KG1 (cell line): Measurements from ENCODE around the gene CHML.

ENCODE experiments used
- DNase-seq: peaks from one replicate; lab custom pipeline; 2025; lab: John Stamatoyannopoulos, UW

Gene CHML

DNA sequence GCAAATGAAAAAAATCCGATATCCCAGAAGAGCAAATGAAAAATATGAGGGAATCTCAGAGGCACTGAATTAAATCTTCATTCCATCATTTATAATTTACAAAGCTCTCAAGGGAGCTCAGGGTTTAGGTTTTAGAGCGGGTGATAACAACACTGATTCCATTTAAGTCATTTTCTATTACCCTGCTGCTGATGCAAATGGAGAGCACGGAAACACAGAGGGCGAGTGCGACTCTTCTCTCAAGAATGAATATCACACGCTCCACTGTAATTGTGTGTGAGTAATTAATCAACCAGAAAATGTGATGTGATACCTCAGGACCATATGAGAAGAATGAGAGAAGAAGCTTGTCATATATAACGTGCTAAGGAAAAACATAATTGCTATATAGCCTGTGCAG, 22.7 kb downstream of the CHML start:
- no peak for DNase-seq

DNA sequence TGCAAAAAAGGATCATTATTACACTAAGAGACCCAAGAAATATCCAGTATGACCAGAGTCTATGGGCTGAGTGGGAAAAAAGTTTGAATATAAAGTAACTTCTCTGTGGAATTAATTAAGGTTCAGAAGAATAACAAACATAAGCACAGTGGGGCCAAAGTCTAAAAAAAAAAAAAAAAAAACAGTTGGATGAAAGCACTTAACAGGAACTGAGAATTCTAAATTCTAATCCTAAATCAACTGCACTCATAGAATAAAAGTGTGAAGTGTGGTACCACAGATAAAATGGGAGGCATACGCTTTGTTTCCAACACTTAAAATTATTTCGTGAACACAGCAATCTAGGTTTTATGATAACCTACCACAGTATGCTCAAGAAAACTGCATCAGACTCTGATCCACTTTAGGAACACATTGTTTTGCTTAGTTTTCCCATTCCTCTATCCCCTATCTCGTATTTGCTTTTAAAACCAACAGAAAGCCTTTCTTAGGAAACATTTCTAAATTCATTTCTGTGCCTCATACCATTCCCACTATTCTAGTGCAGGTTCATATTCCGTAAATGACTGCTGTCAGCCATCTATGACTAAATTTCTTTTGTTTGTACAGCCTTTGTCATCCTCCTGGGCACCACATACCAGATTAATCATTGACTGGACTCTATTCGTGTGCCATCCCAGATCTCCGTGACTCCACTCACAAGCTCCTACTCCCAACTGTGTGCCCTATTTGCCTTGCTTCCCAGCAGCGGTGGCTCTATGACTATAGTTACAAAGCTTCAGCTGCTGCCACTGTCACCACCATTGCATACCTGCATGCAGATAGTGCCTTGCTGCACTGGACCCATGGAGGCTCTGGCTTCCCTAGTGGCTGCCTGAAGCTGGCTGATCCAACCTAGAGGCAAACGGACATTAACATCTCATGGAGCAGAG, 24.9 kb downstream of the CHML start:
- DNase-seq, result no peak

DNA sequence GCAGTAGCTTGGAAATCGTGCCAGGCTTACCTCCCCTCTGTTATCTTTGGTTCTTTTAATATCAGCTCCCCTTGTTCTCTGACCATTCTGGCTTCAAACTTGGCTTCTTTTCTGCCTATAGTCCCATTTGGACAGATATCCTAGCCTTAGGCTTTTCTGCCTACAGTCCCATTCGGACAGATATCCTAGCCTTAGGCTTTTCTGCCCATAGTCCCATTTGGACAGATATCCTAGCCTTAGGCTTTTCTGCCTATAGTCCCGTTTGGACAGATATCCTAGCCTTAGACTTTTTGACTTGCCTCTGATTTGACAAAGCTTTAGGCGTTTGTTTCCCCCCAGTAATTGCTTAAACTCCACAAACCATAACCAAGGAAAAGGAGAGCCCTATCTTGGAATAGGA, 25.6 kb downstream of the CHML start:
- DNase-seq, result no peak

DNA sequence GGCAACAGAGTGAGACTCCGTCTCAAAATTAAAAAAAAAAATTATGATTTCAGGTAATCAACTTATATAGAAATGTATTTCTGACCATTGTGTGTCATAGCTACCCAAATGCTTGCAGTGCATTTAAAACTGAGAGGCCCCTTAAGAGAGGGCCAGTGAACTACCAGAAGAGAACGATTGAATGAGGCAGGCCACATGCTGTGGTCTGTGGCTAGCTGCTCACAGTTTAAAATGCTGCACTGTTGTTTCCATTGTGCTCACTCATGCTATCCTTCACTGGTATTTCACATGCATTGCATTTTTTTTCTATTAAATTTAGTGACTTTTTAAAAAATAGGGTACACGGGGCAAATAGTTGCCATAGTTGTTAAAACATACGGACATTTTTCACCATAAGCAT, 26.0 kb downstream of the CHML start:
- DNase-seq, result no peak

DNA sequence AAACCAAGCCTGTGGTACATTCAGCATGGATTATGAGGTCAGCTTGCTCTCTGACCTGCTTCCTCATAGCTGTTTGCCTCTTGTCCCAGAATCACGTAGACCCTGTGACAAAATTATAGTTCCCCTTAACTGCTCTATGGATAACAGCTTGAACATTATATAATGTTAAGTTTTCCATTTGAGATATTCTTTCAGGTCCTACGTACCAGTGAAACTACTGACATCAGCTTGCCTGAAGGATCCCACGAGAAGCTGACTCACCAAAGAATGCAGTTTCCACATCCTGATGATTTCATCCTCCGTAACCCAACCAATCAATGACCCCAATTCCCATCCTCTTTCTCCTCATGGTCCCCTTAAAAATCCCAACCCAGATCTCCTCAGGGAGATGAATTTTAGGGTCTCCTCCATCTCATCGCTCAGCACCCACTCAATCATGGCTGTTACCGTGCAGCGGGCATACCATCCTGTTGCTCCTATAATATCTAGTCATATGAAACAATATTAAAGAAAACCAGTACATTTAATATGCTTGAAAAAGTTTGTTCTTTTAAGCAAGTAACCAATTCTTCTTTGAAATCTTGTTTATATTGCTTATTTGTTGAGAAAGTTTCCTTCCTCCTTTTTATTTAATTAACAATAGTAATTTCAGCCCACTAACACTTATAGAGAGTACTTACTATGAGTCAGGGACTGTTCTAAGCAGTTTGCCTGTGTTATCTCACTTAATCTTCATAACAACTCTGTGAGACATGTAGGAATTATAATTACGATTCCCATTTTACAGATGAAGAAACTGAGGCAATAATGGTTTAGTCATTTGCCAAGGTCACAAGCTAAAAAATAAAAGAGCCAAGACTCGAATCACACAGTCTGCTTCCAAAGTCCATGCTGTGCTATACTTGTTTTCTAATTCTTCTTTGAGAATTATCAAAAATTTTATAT, 27.4 kb downstream of the CHML start:
- no peak for DNase-seq

DNA sequence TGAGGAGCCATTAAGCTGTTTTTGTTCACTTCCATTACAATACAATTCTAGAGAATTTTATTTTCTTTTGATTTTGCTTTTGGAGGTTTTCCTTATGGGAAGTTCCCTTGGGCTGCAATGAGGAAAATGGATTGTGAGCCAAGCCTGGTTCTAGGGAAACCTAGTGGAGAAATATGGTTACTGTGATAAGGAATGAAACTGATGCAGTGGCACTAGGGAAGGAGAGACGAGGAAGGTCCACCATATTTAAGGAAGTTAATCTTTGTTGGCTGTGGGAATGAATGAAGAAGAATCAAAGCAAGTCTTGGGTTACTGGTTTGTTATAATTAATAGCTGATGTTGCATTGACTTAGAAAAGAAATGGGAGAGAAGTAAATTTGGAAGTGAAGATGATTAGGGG, 28.4 kb downstream of the CHML start:
- no peak for DNase-seq

DNA sequence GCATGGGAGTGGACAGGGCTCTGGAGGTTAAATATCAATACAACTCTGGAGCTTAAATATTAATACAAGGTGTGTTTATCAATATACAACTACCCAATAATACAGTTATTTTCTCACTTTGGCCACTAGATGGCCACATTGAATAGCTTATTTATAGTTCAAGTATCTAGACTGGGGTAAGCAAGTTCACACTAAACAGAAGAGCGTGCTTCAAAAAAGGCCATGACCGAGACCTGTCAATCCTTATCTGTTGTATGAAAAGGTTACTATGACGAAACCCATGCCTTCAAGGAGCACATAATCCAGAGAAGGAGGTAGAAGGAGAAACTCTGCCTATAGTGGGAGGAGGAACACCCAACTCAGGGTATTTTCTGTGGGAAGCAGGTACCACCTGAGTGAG, 29.1 kb downstream of the CHML start:
- DNase-seq, result no peak

DNA sequence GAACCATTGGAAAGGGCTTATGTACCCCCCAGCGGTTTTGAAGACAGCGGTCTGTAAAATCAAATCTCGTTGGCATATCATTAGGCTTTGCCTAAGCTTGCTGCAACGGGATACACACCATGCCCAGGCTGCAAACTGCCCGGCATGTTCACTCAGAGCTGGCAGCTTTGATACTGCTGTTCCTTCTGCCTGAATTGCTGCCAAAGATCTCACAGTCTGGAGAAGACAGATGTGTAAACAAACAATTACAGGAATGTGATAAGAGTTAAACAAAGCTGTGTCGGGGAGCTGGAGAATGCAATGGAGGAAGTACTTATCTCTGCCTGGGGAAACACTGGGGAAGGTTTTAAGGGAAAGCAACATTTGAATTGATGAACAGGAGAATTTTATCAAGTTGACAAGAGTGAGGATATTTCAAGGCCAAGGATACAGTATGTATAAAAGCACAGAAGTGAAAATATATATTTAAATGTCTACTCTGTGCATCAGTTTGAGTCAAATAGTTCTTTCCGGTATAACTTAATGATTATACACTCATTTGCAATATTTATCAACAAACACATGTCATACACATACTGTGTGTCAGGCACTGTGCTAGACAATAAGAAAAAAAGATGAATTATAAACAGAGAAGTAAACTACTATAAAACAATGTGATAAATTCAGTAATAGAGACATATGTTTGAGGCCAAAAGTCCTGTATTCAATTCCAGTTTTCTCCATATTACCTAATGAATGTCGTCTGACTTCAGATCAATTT, 29.9 kb downstream of the CHML start:
- no peak for DNase-seq

DNA sequence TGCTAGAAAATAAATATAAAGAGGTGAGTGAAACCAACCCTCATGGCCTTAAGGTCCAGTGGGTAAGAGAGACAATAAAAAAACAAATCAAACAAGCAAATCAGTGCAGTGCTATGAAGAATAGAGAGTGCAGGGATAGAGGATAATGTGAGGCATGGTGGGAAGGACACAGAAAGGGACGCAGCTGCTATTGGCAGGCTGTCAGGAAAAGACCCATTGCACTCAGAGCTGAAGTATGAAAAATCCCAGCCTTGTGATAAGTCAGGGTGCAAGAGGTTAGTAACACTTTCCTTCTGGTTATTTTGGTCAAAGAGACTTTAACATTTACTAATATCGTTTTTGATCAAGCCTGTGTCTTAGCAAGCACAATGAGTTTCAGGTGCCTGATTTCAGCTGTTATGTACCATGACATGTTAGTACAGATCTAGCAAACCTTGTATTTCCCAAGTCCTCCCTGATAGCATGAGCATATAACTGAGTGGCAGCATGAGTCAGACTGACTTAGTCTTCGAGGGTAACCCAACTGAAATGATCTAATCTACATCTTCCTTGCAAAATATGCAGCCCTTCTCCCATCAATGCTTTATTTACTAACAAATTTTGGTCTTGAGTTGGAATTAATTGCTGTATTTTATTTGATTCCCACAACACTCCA, 31.7 kb downstream of the CHML start:
- DNase-seq, result no peak

DNA sequence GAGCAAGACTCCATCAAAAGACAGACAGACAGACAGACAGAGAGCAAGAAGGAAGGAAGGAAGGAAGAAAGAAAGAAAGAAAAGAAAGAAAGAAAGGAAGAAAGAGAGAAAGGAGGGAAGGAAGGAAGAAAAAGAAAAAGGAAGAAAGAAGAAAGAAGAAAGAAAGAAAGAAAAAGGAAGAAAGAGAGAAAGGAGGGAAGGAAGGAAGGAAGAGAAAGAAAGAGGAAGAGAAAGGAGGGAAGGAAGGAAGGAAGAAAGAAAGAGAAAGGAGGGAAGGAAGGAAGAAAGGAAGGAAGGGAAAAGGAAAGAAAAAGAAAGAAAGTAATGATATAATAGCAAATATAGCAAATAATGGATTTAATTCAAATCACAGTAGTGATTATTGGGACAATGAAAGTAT, 32.7 kb downstream of the CHML start:
- DNase-seq, result no peak

DNA sequence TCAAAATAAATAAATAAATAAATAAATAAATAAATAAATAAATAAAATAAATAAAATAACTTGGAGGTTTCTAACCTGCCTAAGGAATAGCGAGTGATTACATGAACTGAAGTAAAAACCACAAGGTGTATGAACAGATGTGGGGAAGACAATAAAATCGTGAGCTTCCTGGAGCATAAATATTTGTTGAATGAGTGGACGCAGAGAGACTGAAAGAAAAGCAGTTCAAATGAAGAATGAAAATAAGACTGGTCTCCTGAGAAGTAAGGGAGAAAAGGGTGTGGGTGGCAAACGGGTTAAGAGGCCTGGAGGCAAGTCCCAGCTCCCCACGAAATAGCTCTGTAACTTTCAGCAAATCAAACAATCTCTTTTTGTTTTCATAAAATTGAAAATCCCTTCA, 33.6 kb downstream of the CHML start:
- DNase-seq, result no peak

DNA sequence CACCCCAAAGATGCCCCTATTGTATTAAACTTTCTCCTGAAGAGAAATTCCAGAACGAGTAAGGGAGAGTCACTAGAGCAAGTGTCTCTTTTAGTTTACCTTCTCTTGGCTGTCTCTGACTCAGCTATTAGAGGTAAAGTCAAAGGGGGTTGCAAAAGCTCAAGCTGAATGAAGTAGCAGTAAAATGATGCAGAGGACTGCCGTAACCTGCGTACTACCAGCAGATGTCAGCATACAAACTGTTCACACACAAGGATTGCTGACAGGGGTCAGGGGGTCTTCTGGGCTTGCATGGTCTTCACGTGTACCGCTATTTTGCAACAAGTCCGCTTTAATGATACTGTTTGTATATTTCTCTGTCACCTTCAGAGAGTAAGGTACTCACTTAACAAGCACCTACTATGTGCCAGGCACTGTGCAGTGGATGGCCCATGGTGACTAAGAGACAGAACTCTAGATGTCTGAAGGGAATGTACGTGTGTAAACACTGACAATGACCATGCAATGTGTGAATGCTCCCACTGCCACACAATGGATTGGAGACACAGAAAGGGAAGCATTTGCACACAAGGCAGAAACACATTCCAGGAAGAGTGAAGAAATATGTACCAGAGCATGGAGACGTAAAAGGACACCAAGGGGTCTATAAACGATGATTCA, 34.9 kb downstream of the CHML start:
- no peak for DNase-seq

DNA sequence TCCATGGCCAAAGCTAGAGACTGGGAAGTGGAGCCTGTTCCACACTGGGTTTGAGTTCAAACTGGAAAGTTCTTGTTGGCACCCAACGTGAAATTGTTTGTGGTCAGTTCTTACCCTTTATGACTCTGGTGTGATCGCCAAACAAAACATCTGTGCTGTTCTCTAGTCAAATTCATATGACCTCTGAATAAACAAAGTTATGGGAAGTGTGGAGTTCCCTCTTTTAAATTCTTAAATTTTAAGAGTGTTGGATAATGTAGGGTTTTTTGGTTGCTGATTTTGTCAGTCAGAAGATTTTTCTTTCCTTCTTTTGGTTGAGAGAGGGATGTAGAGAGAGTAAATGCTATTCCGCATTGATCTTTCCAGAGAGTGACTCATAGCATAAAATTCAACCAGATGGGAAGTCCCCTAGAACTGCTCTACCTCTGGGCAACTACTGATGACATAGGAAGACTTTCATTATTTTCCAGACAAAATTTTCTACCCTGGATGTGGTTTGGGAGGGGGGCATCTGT, 36.4 kb downstream of the CHML start:
- DNase-seq, result no peak

DNA sequence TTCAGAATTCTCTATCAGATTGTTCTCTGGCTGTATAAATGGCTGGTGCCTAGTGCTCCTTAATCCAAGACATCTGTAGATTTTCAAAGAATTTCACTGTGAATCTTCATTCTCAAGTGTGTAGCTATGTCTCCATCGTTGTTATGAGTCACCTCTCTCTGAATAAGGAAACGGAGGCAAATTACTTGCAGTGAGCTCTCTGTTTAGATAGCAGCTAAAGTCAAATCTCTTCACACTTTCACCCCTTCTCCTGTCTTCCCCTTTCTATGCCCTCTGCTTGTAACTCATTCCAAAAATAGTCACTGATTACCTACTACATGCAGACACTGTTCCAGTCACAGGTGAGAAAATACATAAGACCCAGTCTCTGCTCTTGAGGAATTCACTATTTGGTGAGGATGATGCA, 39.7 kb downstream of the CHML start:
- no peak for DNase-seq

DNA sequence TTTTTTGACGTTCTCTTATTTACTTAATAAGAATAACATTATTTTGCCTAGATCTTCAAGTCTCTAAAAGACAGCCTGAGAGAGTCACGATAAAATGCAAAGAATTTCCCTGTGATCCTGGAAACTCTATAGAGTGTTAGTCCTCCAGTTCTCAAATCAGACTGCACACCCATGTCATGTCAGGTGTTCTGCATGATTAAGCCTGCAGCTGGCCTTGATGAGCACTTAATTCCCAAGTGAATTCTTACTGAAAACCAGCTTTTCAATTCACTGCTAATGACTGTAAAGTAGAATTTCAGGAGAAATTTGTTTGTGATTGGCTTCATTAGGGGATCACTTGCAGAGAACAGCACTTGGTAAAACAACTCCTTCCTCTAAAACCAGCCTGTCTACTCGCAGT, 41.9 kb downstream of the CHML start:
- no peak for DNase-seq

DNA sequence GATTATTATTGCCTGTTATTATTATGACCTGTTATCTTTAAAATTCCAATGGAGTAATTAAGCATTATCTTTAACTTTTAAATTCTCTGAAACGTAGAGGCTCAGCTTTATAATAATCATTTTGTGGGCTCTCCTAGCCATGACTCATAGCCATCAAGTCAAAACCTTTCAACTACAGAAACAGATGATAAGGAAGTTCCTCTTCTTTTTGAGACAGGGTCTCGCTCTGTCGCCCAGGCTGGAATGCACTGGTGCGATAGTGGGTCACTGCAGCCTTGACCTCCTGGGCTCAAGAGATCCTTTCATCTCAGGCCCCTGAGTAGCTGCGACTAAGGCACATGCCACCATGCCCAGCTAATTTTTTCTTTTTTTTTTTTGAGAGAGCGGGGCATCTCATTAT, 43.5 kb downstream of the CHML start:
- DNase-seq, result no peak

DNA sequence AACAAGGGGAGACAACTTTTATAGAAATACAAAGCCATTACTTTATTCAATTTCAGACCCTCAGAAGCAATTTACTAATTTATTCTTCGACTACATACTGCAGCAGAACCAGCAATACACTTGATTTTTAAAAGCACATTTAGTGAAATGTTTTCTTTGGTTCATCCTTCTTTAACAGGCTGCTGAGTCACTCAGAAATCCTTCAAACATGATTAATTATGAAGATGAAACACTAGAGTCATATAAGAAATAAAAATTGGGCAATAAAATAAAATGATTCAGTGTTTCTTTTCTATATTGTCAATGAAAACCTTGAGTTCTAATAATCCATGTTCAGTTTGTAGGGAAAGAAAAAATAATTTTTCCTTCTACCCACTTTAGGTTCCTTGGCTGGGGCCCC, 47.0 kb downstream of the CHML start:
- no peak for DNase-seq

DNA sequence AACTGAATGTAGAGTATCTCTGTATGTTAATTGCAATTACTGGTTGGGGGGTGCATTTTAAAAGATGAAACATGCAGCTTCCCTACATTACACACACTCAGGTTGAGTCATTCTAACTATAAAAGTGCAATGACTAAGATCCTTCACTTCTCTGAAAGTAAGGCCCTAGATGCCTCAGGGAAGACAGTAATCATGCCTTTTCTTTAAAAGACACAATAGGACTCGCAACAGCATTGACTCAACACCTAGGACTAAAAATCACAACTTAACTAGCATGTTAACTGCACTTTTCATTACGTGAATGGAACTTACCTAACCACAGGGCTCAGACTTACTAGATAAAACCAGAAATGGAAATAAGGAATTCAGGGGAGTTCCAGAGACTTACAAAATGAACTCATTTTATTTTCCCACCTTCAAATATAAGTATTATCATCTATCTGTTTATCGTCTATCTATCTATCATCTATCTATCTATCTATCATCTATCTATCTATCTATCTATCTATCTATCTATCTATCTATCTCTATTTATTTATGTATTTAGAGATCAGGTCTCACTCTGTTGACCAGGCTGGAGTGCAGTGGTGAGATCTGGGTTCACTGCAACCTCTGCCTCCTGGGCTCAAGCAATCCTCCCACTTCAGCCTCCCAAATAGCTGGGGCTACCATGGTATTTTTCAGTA, 47.8 kb downstream of the CHML start:
- no peak for DNase-seq

DNA sequence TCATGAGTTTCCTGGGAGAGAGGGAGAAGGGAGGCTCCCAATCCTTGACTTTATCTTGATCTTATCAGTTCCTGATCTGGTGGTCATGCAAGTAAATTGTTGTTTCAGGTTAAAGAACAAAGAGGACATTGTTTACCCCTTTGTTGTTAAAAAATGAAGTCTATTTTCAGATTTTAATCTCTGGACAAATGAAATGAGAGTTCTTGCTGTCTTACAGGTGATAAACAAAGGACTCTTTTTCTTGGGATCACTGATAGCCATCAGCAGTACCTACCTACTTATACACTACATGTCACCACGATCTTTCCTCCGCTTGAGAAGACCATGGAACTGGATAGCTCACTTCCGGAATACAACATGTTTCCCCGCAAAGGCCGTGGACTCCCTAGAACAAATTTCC, 48.4 kb downstream of the CHML start:
- no peak for DNase-seq

DNA sequence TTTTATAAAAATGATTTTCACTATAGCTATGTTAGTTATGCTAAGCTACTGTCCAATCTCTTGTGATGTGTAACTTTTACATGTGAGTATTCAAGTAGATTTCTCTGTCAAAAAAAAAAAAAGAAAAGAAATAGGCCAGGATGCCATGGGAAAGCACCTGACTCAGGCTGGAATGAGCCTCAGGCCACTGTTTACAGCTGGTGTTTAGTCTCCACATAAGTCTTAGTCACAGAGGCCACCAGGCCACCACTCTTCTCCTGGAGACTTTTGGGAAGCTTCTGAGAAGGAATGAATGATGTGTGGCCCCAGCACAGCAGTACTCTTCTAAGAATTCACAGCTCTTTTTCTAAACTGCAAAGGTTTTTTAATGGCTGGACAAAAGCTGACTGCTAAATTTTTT, 48.9 kb downstream of the CHML start:
- no peak for DNase-seq
